HCT116 (cell line): ENCODE results near the gene SMARCB1. TPM values are rescaled to one million over a fixed set of nuclear protein-coding genes. Genes with fewer than 3 reads are reported as not detected.

Experiments used
- ATAC-seq: fragments of 200-7000 bp; cut with Tn5 transposase; 2 replicates; pipeline ENCODE4 v1.9.1; 2020; ENCODE audit warnings: mild to moderate bottlenecking, moderate library complexity
- BruUV-seq: library from RNA; stranded (reverse); fragments of 400-500 nt; replicated peaks from 2 replicates; lab custom pipeline; 2021; lab: Mats Ljungman, UMichigan
- CTCF ChIA-PET: fragments of 300-600 bp; sonication (Branson Sonifier 250); formaldehyde crosslinking; loops from one replicate; lab custom pipeline; 2021; ENCODE audit warnings: antibody characterized with exemption; lab: Charles Lee
- POLR2A ChIA-PET: fragments of 300-600, 350-600 bp; sonication (Branson Sonifier 250); formaldehyde crosslinking; loops from one replicate; lab custom pipeline; 2021; ENCODE audit warnings: antibody characterized with exemption; lab: Charles Lee
- RAD21 ChIA-PET, 2 experiments: fragments of 300-600 bp; sonication (Branson Sonifier 250); formaldehyde crosslinking; loops; one replicate each; lab custom pipeline; 2023; ENCODE audit warnings: low total read pairs in 2 of 2; ENCODE audit not compliant: uncharacterized antibody in 2 of 2, unreplicated experiment in 2 of 2, low non-redundant PET in 1 of 2; lab: Charles Lee
- DNase-seq: peaks from one replicate; pipeline ENCODE4 v3.0.0-alpha.2; 2010; ENCODE audit warnings: low read depth, low spot score
- H2AFZ ChIP-seq: fragments of 200-600 bp; shearing (Covaris generic), sonication (generic); 2 replicates; pipeline ENCODE4 v1.6.1; 2017; ENCODE audit warnings: low read depth, mixed run types, mixed read lengths, antibody characterized with exemption, low read length; ENCODE audit not compliant: poor library complexity, severe bottlenecking
- H3K27ac ChIP-seq: 2 replicates; pipeline ENCODE4 v1.5.1; 2012; ENCODE audit warnings: low read depth, low read length
- H3K27me3 ChIP-seq: fragments of 200-600 bp; sonication (generic); 2 replicates; pipeline ENCODE4 v1.6.1; 2016; ENCODE audit warnings: mixed run types, low read length, mixed read lengths; ENCODE audit not compliant: insufficient read depth
- H3K36me3 ChIP-seq, 2 experiments: fragments of 200-500 bp in 1 of 2; fragments of 200-600 bp in 1 of 2; sonication (Bioruptor generic) in 1 of 2; sonication (generic) in 1 of 2; 2 replicates each; pipeline versions ENCODE4 v1.5.1 to v1.6.1; 2014 to 2016; ENCODE audit warnings: low read length in 2 of 2, inconsistent platforms in 1 of 2, mixed read lengths in 1 of 2, mixed run types in 1 of 2; ENCODE audit not compliant: insufficient read depth in 2 of 2, control insufficient read depth in 1 of 2
- H3K4me1 ChIP-seq, 2 experiments: fragments of 200-600 bp in 1 of 2; sonication (generic) in 1 of 2; 2 replicates each; pipeline versions ENCODE4 v1.5.1 to v1.6.1; 2012 to 2017; ENCODE audit warnings: low read length in 2 of 2, inconsistent platforms in 1 of 2, mild to moderate bottlenecking in 1 of 2, mixed read lengths in 1 of 2, mixed run types in 1 of 2, moderate library complexity in 1 of 2; ENCODE audit not compliant: insufficient read depth in 2 of 2, control insufficient read depth in 1 of 2
- H3K4me2 ChIP-seq: fragments of 200-600 bp; sonication (generic); 2 replicates; pipeline ENCODE4 v1.6.1; 2017; ENCODE audit warnings: mixed run types, low read length, mixed read lengths
- H3K4me3 ChIP-seq, 2 experiments: fragments of 200-600 bp in 1 of 2; sonication (generic) in 1 of 2; replicated peaks in 1 of 2; 2 replicates each; pipeline ENCODE4 v1.5.1; 2011 to 2016; ENCODE audit warnings: low read length in 2 of 2, control low read depth in 1 of 2, low read depth in 1 of 2, mild to moderate bottlenecking in 1 of 2, mixed read lengths in 1 of 2, mixed run types in 1 of 2
- H3K79me2 ChIP-seq: fragments of 200-600 bp; sonication (generic); 2 replicates; pipeline ENCODE4 v1.6.1; 2017; ENCODE audit warnings: mild to moderate bottlenecking, mixed run types, low read length, moderate library complexity, mixed read lengths; ENCODE audit not compliant: insufficient read depth
- H3K9ac ChIP-seq: fragments of 200-600 bp; sonication (generic); 2 replicates; pipeline ENCODE4 v1.6.1; 2016; ENCODE audit warnings: low read length, mixed read lengths
- H3K9me2 ChIP-seq: fragments of 200-600 bp; sonication (generic), shearing (Covaris generic); 2 replicates; pipeline ENCODE4 v1.6.1; 2017; ENCODE audit warnings: mixed run types, mild to moderate bottlenecking, moderate library complexity; ENCODE audit not compliant: insufficient read depth
- H3K9me3 ChIP-seq, 2 experiments: fragments of 200-500 bp in 1 of 2; fragments of 200-600 bp in 1 of 2; sonication (Bioruptor generic) in 1 of 2; sonication (generic) in 1 of 2; 2 replicates each; pipeline ENCODE4 v1.6.1; 2014 to 2017; ENCODE audit warnings: low read length in 2 of 2, mixed read lengths in 2 of 2, inconsistent platforms in 1 of 2, low read depth in 1 of 2, mild to moderate bottlenecking in 1 of 2, mixed run types in 1 of 2, moderate library complexity in 1 of 2; ENCODE audit not compliant: control insufficient read depth in 1 of 2, insufficient read depth in 1 of 2
- H4K20me1 ChIP-seq: fragments of 200-600 bp; sonication (generic), shearing (Covaris generic); 2 replicates; pipeline ENCODE4 v1.6.1; 2017; ENCODE audit warnings: mixed run types, mild to moderate bottlenecking, moderate library complexity; ENCODE audit not compliant: insufficient read depth
- ATF3 ChIP-seq: IDR thresholded peaks from 2 replicates; pipeline ENCODE4 v1.6.1; 2012
- ELF1 ChIP-seq: IDR thresholded peaks from 2 replicates; pipeline ENCODE4 v1.6.1; 2012; ENCODE audit warnings: low read depth, borderline replicate concordance
- EZH2 ChIP-seq: fragments of 200-600 bp; sonication (generic); IDR thresholded peaks from 2 replicates; pipeline ENCODE4 v1.6.1; 2017; ENCODE audit warnings: antibody characterized with exemption, mixed run types
- FOSL1 ChIP-seq: IDR thresholded peaks from 2 replicates; pipeline ENCODE4 v1.6.1; 2012; ENCODE audit warnings: low read depth
- SP1 ChIP-seq: IDR thresholded peaks from 2 replicates; pipeline ENCODE4 v1.6.1; 2012; ENCODE audit warnings: low read depth
- intact Hi-C: fragments of 100-400 bp; cut with micrococcal nuclease; formaldehyde crosslinking; loops from 2 replicates; pipeline ENCODE4 v1.10.0; 2022
- total RNA-seq: library from RNA; stranded (reverse); gene quantifications from one replicate; pipeline ENCODE4 v1.2.1, GENCODE V29; 2021; ENCODE audit not compliant: unreplicated experiment
- TF ChIP-seq, protein P1 (sequence below): IDR thresholded peaks from 2 replicates; pipeline ENCODE4 v1.6.1; 2011; ENCODE audit warnings: mild to moderate bottlenecking, low read length, moderate library complexity; ENCODE audit not compliant: insufficient replicate concordance; ENCODE audit errors: extremely low read depth

SMARCB1 gene
- total RNA-seq, 1 experiment from 2014 or later: 101 TPM

- TF ChIP-seq, protein P1, sequence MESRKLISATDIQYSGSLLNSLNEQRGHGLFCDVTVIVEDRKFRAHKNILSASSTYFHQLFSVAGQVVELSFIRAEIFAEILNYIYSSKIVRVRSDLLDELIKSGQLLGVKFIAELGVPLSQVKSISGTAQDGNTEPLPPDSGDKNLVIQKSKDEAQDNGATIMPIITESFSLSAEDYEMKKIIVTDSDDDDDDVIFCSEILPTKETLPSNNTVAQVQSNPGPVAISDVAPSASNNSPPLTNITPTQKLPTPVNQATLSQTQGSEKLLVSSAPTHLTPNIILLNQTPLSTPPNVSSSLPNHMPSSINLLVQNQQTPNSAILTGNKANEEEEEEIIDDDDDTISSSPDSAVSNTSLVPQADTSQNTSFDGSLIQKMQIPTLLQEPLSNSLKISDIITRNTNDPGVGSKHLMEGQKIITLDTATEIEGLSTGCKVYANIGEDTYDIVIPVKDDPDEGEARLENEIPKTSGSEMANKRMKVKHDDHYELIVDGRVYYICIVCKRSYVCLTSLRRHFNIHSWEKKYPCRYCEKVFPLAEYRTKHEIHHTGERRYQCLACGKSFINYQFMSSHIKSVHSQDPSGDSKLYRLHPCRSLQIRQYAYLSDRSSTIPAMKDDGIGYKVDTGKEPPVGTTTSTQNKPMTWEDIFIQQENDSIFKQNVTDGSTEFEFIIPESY: no peak
- no peak for TF ChIP-seq ELF1
- no peak for TF ChIP-seq SP1
- TF ChIP-seq EZH2: no peak
Measured at GRCh38 chr22:23786752-23787599, at the start of gene SMARCB1 (continued).

GRCh38 chr22:23737696-23738095 is 49.1 kb upstream of the SMARCB1 start:
- CTCF ChIA-PET: no interaction called here
- BruUV-seq: no TSS peak
- no peaks in the 10 kb centered on the region for H3K36me3 ChIP-seq

More at GRCh38 chr22:23737696-23738095, 49.1 kb upstream of the SMARCB1 start:
- Histone ChIP-seq H3K27me3 (no peaks in the 10 kb centered on the region), H2AFZ (no peak overlapping the region), H3K9ac (no peak overlapping the region), H3K9me2 (no peaks in the 10 kb centered on the region), H3K4me2 (no peak overlapping the region), H3K79me2 (no peaks in the 10 kb centered on the region), H3K27ac (no peak overlapping the region), H3K9me3 (no peaks in the 10 kb centered on the region), H3K4me3 (no peak overlapping the region), H3K4me1 (no peaks in the 10 kb centered on the region), H4K20me1 (no peaks in the 10 kb centered on the region)
- DNase-seq: no peak
- ChIA-PET RAD21 (interaction anchor here in 1 of 2 experiments (0.7 kb wide), 1 partner anchor 12 kb away, joined by 3 read pairs; no protein-coding TSS in a partner anchor), POLR2A (interaction anchor here (1.8 kb wide), 1 partner anchor 10 kb away, joined by 6 read pairs; no protein-coding TSS in a partner anchor)
- TF ChIP-seq FOSL1: no peak
- TF ChIP-seq ATF3: no peak
- TF ChIP-seq EZH2: no peak
- TF ChIP-seq ELF1: no peak
- intact Hi-C loops: no loop called here
- ATAC-seq: no peak
